Ovary (tissue), 3 donors: ENCODE results near the gene ZNF579.

Source experiments
- CTCF ChIP-seq, 3 donors: fragments of 450-650 bp in 2 of 3; fragments of 200-600 bp in 1 of 3; IDR thresholded peaks; one replicate each; pipeline versions ENCODE4 v1.5.1 to v1.8.0; 2016 to 2022; ENCODE audit warnings: antibody characterized with exemption in 3 of 3, mild to moderate bottlenecking in 1 of 3
- EP300 ChIP-seq: sonication (generic); formaldehyde crosslinking; IDR thresholded peaks from one replicate; pipeline ENCODE4 v1.6.1; 2017; ENCODE audit warnings: antibody characterized with exemption
- POLR2A ChIP-seq: fragments of 450-650 bp; IDR thresholded peaks from one replicate; pipeline ENCODE4 v1.6.1; 2017; ENCODE audit warnings: antibody characterized with exemption, mild to moderate bottlenecking, moderate library complexity
- donor health status: DM: no; HTN: no; CAD: no.

GRCh38 chr19:55620410-55621204, 40.0 kb upstream of the ZNF579 start:
- TF ChIP-seq CTCF (IDR thresholded peaks at IDR 0.05) = no peak
- no peak for TF ChIP-seq POLR2A
- no peak for TF ChIP-seq EP300
